Lung microvascular endothelial cell (primary cell): ENCODE data around the gene RGN. TPM values are rescaled to one million over a fixed set of nuclear protein-coding genes. Genes with fewer than 3 reads are reported as not detected.
"Not testable (repeated sequence)": the region's sequence is repeated elsewhere in the genome, so short reads cannot be mapped to it uniquely, and the experiment has no call there.

Experiments used
- DNase-seq, 2 donors: peaks; one replicate each; pipeline versions ENCODE4 v3.0.0 to v3.0.0-alpha.2; 2010; ENCODE audit warnings: low read depth in 2 of 2
- total RNA-seq: library from RNA; depleted of rRNA; stranded (reverse); fragments of >200 nt; gene quantifications from 2 replicates; pipeline ENCODE4 v1.2.1, GENCODE V29; 2014

RGN gene
- total RNA-seq, 1 donor from 2014 or later = 0.20 TPM

DNA sequence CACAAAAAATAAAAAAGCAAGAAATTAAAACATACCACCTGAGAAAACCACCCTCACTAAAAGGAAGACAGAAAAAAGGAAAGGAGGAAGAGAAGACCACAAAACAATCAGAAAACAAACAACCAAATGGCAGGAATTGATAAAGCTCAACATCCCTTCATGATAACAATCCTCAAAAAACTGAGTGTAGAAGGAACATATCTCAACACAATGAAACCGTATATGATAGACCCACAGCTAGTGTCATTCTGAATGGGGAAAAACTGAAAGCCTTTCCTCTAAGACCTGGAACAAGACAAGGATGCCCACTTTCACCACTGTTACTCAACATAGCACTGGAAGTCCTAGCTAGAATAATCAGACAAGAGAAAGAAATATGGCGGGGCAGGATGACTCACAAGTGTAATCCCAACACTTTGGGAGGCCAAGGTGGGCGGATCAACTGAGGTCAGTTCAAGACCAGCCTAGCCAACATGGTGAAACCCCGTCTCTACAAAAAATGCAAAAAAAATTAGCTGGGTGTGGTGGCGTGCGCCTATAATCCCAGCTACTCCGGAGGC, 38.4 kb downstream of the RGN start:
- not testable (repeated sequence) for DNase-seq

- DNase-seq = not testable (repeated sequence)
Observed at GRCh38 chrX:47124466-47124865, 46.2 kb downstream of the RGN start.

DNA sequence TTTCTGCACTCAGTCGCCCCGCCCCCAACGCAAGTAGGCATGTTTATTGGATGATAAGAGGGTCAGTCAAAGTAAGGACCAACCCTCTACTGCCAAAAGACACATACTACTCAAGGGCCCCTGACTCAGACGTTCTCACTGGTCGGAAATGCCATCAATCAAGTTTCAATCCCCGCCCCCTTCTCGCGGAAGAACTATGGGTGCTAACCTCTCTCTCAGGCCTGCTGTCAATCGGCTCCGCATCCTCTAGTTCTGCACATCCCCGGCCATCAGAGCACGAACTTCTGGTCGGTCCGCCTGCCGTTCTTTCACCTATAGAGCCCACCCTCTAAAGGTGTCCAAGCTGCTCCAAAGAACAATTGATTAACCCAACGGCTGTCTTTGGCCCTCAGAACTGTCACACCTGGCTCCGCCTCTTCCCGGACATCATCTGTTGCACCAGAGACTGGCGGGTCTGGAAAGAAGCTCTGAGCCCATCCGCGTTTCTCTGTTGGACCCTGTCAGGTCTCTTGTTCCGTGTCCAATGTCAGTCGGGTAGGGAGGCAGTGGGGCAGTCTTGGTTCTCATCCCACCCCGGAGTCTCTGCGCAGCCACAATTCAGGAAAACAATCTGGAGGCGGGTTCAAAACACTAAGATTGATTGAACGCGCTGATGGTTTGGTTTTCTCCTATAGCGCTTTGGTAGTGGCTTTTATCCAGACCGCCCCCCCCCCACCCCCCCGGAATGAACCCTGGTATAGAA, 51.1 kb downstream of the RGN start:
- DNase-seq = peak; percentile 95 to 96

DNA sequence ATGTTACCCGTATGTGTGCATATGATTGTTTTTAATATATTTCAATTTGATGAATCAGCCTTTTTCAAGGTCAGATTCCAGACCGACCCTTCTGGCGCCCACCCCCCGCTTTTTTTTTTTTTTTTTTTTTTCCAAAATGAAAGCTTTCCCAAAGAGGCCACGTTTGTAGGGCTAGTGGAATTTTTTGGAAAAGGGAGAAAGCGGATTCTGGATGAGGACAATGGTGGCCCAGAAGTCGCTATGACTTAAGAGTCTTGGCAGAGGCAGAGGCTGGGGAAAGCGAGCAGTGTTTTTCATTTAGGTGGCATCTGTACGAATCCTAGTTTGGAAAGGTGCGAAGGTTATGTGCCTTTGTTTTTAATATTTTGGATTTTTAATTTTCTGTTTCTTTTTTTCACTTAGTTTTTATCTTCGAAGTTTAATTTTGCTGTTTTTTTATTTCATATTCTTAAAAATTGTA, 51.7 kb downstream of the RGN start:
- peak in 1 of 2 donors; percentile 19 for DNase-seq

DNA sequence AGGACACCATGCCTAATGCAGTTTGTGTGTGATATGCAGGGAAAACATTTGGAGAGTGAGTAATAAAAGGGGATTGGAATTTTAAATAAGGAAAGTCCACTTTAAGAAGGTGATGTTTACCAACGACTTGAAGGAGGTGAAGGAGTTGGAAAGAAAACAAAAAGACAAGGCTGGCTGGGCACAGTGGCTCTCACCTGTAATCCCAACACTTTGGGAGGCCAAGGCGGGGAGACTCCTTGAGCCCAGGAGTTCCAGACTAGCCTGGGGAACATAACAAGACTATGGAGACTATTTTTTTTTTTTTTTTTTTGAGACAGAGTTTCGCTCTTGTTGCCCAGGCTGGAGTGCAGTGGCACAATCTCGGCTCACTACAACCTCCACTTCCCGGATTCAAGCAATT, 55.2 kb downstream of the RGN start:
- no peak for DNase-seq

GRCh38 chrX:47135650-47136049, 57.4 kb downstream of the RGN start:
- DNase-seq = peak; percentile 31 to 62

GRCh38 chrX:47138171-47138570, 59.9 kb downstream of the RGN start:
- no peak for DNase-seq

Other genes with a start within 250 kb of the RGN start
- 21.1 and 22.0 TPM in 2 replicates for gene RP2, start 241.4 kb upstream of the RGN start, total RNA-seq
- 7.1 and 8.9 TPM in 2 replicates for gene JADE3, start 166.0 kb upstream of the RGN start, total RNA-seq
- gene NDUFB11, start 66.3 kb downstream of the RGN start, total RNA-seq = 74.1 and 98.4 TPM in 2 replicates
- gene RBM10, start 66.8 kb downstream of the RGN start, total RNA-seq = 32.0 and 41.9 TPM in 2 replicates
- 79.8 and 94.8 TPM in 2 replicates for gene UBA1, start 115.4 kb downstream of the RGN start, total RNA-seq
- gene CDK16, start 140.2 kb downstream of the RGN start, total RNA-seq = 37.9 and 39.5 TPM in 2 replicates
- 25.1 and 42.9 TPM in 2 replicates for gene USP11, start 154.6 kb downstream of the RGN start, total RNA-seq